ENCODE measurements around the gene RNF39. TPM values are rescaled to one million over a fixed set of nuclear protein-coding genes. Genes with fewer than 3 reads are reported as not detected.
A peak's percentile ranks its signal among the peaks of the same experiment; 100 is the strongest.
"Not testable (repeated sequence)": the region's sequence is repeated elsewhere in the genome, so short reads cannot be mapped to it uniquely, and the experiment has no call there.

Gene RNF39, protein sequence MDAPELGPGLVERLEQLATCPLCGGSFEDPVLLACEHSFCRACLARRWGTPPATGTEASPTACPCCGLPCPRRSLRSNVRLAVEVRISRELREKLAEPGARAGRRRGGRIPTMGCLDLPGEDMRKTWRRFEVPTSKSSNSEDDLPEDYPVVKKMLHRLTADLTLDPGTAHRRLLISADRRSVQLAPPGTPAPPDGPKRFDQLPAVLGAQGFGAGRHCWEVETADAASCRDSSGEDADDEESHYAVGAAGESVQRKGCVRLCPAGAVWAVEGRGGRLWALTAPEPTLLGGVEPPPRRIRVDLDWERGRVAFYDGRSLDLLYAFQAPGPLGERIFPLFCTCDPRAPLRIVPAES
- total RNA-seq (2014; rRNA removed; shearing (Covaris generic)) = not detected in 2 replicates

DNA sequence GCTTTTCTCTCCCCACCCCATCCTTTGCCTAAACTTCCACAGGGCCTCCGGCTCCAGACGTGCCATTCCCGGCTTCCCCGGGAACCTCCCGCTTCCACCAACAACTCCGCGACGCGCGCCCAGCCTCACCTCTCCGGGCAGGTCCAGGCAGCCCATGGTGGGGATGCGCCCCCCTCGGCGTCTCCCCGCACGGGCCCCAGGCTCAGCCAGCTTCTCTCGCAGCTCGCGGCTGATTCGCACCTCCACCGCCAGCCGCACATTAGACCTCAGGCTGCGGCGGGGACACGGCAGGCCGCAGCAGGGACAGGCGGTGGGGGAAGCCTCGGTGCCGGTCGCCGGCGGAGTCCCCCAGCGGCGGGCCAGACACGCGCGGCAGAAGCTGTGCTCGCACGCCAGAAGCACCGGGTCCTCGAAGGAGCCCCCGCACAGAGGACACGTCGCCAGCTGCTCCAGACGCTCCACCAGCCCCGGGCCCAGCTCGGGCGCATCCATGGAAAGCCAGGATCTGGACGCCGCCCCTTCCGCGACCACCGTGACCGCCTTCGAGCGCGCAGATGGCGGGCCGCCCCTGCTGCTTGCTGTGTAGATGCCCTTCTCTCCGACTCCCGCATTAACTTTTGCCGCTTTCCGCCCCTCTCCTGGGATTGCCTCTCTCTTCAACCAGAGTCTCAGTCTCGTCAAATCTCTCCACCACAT, at the start of gene RNF39:
Gene RNF39, minus strand, starts transcription at position 676 of the 696 bp plus-strand sequence. Its CDS starts 184 bp downstream, at position 492.
- DNase-seq (ENCODE audit: low spot score) = no peak

DNA sequence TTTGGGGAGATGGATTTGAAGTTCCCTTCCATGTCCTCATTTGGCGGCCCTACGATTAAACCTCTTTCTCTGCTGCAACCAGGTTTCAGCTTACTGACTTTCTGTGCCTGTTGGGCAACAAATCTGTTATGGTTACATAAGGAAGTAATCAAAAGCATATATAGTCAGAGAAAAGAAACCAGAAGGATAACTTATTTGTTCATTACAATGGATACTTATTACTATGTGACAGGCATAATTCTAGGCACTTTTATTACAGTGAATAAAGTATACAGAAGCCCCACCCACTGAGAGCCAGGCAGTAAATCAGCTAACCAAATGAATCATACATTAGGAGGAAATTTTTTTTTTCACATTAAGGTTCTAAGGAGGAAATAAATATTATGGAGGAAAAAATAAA, 46.9 kb upstream of the RNF39 start:
- no peak for DNase-seq (ENCODE audit: low spot score)

DNA sequence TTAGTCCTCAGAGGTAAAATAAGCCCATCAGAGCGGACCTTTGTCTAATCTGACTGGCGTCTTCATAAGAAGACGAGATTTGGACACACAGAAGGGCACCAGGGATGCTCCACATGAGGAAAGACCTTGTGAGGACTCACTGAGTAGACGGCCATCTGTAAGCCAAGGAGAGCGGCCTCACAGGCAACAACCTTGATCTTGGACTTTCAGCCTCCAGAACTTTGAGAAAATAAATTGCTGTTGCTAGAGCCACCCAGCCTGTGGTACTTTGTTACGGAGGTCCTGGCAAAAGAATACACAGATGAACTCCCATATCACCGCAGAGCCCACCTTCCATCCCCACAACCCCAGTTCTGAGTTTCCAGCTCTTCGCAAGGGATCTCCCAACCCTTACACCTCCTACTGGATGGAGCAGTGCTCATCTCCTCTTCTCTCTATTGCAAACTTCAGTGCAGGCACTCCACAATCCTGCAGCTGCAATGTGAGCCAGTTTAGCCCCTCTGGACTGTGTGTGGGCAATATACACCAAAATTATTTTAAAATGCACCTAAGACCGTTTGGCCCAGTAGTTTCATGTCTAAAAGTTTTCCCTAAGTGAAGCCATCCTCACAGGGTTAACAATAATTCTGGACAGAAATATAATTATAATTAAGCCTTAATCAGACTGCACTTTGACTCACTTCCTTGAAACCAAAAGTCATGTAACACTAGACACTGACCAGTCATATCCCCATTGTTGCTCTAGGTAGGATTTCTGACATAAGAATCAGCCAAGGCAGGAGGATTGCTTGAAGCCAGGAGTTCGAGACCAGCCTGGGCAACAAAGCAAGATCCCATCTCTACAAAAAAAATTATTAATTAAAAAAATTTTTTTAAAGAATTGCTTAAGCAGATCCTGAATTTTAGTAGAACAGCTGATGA, 46.1 kb upstream of the RNF39 start:
- no peak for DNase-seq (ENCODE audit: low spot score)

DNA sequence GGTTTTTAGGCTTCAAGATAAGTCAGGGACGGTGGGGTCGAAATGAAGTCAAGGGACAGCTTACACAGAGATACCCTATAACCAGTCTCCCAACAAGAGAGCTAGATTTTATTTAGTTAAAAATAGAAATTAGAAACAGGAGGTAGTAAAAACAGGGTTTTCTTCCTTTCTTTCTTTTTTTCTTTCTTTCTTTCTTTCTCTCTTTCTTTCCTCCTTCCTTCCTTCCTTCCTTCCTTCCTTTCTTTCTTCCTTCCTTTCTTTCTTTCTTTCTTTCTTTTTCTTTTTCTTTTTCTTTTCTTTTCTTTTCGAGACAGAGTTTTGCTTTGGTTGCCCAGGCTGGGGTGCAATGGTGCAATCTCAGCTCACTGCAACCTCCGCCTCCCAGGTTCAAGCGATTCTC, 43.1 kb upstream of the RNF39 start:
- not testable (repeated sequence) for DNase-seq (ENCODE audit: low spot score)

DNA sequence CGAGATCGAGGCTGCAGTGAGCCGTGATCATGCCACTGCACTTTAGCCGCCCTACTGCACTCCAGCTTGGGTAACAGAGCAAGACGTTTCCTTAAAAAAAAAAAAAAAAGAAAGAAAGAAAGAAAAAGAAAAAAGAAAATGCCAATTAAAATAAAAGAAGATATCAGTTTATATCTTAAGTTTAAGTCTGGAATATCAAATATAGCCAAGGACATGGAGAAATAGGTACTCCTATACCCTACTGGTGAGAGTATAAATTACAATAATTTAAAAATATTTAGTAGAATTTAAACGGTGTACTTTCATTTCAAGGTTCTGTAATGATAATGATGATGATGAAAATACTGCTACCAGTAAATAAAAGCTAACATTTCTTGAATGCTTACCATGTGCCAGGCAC, 41.2 kb upstream of the RNF39 start:
- no peak for DNase-seq (ENCODE audit: low spot score)

DNA sequence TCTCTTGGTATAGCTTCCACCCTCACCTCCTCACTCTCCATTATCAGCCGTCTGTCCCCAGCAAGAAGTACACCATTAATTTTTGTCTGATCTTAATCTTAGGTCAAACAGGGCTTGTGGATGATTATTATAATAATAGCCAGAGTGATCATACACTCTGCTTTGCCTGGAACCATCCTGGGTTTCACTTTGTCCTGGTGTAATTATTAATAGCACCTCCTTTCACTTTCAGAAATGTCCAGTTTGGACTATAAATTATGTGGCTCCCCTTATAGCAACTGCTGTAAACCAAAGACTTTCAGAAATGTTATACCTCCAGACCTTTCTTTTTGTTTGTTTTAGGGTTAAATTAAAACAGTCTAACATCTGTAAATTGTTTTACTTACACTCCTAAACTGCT, 38.3 kb upstream of the RNF39 start:
- no peak for DNase-seq (ENCODE audit: low spot score)

DNA sequence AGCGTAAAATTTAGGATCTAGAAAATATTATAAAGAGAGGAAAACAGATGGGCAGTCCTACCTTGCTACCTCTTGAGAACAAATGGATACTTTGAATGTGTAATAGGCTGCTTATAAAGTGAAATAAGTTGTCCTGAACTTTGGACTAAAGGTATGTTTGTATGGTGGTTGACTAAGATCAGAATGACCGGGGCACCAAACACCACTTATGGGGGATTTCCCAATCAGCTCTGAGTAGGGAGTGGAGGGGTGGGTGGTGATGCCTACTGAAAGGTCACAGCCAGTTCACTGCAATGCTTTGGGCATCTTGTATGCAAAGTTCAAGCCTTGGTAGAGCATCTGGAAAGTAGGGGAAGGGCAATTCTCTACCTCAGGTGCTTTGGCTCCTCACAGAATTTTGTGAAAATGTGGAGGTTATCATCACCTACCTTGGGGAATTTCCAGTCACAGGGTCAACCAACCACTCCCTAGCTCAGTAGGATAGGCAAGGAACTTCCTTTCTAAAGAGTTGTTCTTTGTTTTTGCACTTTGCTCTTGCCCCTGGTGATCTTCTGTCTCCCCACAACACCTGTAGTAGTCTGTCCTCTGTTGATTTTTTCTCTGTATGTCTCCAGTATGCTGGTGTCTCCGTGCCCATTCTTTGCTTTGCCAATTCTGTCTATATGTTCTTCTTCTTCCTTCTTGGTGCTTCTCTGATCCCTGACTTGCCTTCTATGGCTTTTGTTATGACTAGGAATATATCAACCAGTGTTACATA, 37.6 kb upstream of the RNF39 start, which contains the start of gene TRIM31:
Gene TRIM31, minus strand, starts transcription at position 88 of the 757 bp plus-strand sequence. CDS start 285 bp downstream, outside the sequence.
- no peak for DNase-seq (ENCODE audit: low spot score)

DNA sequence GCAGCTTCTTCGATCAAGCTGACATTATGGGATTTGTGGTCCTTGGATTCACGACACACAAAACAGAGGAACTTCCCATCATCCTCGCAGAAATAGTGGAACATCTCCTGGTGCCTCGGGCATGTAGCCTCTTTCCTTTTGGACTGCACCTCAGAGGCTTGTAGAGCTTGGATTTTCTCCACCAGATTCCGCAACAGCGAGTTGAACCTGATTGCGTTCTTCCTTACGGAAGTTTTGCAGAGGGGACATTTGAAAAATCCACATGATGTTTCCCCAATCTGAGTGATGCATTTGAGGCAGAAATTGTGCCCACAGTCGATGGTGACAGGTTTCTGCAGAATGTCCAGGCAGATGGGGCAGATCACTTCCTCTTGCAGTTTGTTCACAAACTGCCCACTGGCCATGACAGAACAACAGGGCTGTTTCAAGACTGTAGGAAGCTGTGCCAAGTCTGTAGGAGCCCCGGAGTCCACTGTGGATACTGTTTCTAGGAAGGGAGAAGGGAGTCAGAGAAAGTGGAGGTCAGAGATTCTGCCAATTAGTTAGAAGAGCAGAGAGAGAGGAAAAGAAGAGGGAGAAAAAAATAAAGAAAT, 36.9 kb upstream of the RNF39 start:
- DNase-seq (ENCODE audit: low spot score) = no peak

DNA sequence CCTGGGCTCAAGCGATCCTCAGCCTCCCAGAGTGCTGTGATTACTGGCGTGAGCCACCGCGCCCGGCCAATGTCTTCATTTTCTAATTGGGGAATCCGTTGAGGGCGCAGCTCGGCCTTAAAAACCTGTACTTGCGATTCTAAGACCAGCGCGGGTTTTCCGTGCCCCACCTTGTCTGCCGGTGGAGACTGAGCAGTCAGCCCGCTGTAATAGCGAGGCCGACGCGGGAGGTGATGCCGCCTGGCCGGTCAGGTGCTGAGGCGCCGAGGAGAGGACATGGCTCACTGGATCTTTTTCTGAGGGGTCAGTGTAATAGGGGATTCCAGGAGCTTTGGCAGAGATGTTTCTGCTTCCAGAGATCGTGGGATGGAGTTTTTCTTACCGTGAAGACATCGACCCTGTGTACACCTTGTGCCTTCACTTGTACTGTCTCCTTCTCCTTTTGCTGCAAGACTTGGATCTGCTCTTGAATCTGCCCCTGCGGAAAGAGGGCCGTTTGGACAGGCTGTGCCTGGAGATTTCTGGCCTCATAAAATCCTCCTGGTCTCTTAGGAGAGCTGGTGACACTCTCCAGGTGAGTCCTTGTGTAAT, 35.8 kb upstream of the RNF39 start:
- DNase-seq (ENCODE audit: low spot score) = no peak

DNA sequence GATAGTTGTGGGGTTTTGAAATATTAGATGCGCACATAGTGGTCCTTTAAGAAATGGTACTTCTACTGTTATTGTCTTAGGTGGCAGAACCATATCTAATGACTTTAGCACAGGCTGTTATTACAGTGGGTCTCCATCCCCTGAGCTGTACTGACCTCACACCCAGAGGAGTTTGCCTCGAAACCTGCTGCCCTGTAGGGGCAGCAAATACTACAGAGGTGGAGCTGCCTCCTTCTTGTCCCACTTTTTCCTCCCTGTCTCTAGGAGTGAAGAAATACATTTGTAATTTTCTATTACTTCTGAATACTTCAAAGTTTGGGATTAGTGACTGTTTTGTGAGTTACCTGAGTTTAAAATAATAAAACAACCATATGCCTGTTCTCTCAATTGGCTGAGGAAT, 29.1 kb upstream of the RNF39 start:
- no peak for DNase-seq (ENCODE audit: low spot score)

DNA sequence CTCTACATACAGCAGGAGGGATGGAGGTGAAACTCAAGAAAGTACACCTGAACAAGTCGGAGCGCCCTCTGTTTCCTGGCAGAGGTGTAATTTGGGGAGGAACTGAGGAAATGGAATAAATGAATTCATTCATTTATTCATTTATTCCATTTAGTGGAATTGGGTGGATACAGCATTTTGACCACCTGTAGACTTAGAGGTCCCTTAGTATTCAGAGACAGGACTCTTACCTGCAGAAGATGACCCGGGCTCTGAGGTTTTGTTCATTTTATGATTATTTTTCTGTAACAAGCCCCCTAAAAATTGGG, 28.3 kb upstream of the RNF39 start:
- DNase-seq (ENCODE audit: low spot score) = no peak

DNA sequence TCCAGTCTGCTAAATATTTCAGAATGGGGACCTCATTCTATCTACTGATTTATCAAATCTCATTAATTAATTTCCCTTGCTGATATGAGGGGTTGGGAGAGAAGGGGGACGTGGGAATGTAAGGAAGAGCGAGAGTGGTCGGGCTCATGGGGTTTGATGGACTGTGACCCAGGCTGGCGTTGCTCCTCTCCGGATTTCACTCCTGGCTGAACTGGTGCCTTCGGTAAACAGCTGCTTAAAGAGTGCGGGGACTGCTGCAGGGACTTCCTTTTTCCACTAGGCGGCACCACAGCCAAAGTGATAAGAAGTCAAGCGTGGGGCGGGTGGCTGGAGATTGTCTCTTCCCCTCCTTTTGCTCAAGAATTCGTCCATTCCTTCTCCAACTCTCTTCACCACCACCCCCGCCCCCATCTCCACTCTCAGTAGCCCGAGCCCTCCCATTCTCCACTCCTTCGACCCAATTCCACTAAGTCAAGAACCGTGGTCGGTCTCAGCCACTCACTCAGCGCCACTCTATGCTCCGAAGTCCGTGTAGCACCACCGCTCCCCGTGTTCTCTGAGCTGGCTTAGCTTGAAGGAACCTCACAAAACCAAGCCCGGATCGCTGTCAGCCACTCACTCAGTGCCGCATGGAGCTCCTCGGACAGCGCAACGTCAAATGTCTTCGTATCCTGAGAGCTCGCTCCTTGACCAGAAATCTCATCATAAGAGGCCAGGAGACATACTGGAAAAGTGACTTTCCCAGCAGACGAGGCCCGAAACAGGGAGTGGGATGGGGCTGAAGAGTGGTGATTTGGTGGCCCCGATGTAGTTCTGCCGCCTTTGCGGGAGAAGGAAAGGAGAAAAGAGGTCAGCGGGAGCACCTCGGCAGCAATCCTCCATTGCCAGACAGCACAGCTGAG, 27.7 kb upstream of the RNF39 start:
- DNase-seq (ENCODE audit: low spot score) = peak; percentile 84

DNA sequence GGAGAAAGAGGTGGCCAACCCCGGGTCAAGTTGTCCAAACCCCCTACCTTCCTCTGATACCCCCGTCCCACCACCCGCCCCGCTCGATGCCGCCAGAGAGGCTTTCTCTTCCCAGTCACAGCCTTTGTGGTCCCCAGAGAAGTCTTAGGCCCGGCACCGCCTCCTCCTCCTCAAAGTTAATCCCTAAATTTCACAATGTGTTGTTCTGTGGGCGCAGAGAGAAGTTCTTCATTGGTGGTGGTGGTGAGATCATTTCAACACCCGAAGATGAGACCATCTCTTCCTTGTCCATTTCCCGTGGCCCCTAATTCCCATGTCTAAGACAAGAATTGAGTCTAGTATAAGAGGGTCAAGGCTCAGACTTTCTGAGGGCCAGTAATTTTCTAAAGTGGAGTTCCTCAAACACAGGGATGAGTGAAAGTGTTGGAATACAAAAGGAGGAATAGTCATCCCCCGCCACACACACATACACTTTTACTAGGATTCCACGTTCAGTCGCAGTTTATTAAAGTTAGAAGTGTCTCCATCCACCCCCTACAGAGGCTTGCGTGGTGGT, 26.9 kb upstream of the RNF39 start:
- DNase-seq (ENCODE audit: low spot score) = no peak

DNA sequence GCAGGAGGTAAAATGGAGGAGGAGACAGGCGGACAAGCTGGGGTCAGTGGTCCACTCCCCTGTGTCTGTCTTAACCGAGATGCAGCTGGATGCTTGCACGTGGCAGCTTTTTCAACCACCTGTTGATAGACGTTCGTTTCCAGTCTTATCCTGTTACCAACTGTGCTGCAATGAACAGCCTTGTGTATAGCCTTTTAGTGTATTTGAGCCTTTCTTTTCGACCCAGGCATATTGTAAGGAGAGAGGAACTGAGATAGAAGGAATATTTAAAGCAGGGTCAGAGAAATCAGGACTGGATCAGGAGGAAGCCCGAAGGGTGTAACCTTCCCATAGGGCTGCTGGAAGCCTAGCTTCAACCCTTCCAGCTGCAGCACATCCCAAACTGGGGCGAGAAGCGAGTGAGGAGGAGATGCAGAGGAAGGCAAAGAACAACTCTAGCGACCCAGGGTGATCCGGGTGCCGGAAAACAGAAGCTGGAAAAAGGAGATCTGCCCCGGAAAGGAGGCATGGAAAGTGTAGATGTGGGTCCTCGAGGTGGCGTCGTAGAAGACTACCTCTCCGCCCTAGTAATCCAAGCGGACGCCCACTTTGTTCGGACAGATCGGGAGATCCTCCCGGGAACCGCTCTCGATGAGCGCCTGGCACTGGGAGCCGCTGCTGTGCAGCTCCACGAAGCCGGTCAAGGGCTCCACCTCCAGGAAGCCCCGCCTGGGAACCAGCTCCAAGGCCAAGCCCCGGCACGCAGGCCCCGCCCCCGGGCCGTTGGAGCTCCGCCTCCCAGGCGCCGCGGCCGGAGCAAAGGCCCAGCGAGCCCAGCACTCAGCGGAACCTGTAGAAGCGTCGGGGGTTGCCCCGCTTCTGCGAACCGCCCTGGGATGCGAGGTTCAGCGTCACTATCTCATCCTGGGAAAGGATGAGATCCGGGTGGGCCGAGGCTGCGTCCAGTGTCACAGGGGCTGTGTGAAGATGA, 26.2 kb upstream of the RNF39 start:
- DNase-seq (ENCODE audit: low spot score) = peak; percentile 73

DNA sequence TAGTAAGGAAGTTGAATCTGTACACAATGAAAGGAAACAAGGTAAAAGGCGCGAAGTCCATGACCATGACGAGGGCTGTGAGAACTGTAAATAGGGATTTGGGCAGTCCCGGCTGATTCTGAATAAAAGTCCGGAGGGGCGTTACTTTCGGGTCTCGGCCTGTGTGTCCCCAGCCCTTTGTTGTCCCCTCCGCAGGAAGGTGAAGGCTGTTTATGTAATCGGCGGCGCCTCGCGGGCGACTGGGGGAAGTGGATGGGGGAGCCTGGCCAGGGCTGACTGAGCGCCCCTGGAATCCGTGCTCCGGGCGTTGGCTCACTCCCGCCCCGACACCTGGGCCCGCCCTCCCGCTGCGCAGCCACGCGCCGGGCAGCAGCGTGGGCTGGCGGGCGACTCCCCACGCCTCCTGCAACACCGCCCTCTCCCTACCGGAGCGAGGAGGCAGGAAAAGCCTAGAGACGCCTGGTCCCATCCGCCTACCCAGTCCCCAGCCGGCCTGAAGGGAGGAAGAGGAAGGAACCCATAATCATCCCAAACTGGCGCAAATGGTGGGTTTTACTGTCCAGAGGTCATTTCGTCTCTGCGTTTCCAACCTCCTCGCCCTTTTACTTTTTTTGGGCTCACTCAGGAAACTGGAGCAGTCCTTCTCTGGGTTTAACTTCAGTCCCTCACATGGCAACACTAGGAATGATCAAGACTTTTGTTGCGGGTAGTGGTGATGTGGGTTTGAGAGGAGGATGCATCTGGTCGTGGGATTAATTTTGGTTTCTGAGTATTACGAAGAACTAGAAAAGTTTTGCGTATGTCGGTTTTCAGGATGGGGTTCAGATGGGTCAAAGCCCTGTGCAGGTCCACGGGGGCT, 25.2 kb upstream of the RNF39 start:
- DNase-seq (ENCODE audit: low spot score) = no peak

DNA sequence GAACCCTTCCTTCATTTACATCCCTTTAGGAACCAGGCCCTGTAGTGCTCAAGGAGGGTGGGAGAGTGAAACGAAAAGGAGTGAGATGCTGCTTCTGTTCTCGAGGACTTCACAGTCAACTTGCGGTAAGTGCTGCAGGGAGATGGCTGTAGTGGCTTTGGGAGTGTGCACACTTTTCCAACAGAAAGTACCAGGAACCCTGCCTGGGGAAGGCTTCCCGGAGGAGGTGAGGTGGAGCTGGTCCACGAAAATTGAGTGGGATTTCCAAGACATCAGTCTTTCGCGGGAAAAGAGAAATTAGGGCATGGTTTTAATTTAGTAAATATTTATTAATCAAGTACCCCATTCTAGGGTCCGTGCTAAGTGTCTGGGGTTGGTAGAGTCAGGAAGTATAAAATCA, 24.6 kb upstream of the RNF39 start:
- DNase-seq (ENCODE audit: low spot score) = no peak

Measured in A172 (cell line).